ENCODE data around the gene MAN2B1.
"Not testable (repeated sequence)": the region's sequence is repeated elsewhere in the genome, so short reads cannot be mapped to it uniquely, and the experiment has no call there.

MAN2B1 gene

DNA sequence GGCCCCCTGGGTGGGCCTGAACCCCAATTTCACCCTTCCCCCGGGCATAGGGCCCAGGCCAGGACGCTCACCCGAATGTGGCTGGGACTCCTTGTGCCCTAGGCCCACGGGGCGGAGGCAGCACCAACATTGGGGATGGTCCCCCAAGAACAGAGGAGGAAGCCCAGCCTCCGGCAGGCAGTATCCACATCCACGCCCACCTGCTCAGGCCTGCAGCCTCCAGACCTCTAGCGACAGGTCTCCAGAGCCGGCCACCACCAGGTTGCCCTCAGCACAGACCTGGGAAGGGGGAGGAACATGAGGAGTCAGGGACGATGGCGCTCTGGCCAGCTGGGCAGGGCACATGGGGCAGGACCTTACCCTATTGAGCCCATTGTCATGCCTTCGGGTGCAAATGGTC lies 22.5 kb upstream of the MAN2B1 start:
- DNase-seq (ENCODE audit: low spot score): no peak

DNA sequence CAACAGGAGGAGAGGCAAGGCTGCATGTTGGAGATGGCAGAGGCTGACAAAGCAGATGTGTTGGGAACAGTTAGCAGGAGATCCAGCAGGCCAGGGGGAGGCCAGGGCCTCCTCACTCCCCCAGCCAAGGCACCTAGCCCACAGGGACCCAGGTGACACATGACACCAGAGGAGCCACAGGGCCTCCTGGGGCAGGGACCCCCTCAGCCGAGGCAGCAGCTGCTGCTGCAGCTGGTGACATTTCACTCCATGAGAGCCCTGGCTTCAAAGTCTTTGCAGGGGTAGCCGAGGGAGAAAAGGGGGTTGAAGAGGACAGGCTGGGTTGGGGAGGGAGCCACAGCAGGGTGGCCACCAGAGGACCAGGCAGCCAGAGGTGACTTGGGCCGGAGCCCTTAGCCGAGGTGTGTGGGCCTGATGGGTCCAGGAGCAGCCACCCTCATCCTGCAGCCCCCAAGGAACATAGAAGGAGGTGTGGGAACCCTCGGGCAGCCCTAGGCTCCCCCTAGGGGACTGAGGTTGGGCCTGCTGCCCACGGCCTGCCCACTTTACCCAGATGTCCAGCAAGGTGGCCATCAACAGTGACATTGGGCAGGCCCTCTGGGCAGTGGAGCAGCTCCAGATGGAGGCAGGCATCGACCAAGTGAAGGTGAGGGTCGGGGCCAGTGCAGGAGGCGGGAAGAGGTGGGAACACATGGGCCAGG lies 21.1 kb upstream of the MAN2B1 start, which contains the start of gene GNG14:
Gene GNG14 (plus strand): TSS at position 503 of the 701 bp plus-strand sequence. CDS start 51 bp downstream, at position 554.
- no peak for DNase-seq (ENCODE audit: low spot score)

DNA sequence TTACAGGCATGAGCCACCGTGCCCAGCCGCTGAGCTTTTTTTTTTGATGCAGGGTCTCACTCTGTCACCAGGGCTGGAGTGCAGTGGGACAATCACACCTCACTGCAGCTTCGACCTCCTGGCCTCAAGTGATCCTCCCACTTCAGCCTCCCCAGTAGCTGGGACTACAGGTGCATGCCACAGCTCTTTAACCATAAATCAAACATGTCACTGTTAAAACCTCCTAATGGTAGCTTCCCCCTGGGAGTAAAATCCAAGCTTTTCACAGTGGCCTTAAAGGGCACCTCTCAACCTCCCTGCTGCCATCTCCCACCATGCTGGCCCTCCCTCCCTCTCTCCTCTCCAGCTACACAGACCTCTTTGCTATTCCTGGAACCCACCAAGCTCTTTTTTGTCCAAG lies 19.3 kb upstream of the MAN2B1 start:
- DNase-seq (ENCODE audit: low spot score): no peak

DNA sequence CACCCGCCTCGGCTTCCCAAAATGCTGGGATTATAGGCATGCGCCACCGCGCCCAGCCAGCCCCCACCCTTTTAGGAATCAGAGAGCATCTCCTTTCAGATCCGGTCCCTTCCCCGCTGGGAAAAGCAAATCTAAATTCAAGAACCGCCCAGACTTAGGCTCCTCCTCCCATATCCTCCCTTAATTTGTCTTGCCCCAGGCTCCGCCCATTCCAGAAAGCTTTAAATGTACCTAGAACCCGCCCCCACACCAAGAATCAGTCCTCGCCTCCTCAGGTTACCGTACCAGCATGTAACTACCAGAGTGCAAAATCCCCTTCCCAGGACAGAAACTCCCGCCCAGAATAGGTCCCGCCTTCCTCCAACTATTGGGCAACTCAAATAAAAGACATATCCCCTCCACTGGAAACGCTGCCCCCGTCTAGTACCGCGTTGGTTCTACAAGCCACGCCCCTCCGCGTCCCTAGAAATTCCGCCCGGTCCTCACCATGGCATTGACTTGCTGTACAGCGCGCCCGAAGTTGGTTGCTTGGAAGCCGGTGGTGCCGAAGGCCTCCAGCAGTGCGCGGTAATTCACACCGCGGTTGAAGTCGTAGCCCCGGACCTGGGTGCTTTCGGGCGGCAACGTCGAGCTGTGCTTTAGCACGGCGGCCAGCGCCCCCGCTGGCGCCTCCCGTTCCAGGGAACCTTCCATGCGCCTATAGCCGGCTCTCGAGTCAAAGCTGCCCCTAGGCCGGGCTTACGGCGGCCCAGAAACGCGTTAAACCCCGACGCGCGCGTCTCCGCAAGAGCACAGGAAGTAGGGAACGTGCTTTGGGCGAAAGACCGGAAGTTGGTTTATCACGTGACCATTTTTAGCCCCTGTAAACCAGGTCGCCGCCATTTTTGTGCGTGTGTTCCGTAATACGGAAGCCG lies 14.8 kb upstream of the MAN2B1 start, which contains the start of gene DHPS:
Gene DHPS (minus strand): TSS at position 807 of the 914 bp plus-strand sequence. CDS start 114 bp downstream, at position 693.
- DNase-seq (ENCODE audit: low spot score): peak; percentile 94

DNA sequence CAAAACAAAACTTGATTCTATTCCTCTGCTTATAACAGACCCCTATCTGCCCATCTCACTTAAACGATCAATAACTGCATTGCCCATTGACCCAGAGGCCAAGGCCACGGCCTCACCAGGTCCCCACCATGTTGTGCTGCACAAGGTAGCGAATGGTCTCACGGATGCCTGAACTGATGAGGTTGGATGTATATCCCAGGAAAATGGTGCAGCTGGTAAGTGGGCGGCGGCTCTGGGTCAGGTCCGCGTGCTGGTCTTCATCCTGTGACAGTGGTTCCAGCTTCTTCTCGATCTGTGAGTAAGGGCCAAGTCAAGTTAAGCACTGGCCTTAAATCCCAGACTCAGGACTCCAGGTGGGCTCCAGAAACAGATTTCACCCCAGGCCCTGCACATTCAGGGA lies 13.5 kb upstream of the MAN2B1 start:
- DNase-seq (ENCODE audit: low spot score): no peak

DNA sequence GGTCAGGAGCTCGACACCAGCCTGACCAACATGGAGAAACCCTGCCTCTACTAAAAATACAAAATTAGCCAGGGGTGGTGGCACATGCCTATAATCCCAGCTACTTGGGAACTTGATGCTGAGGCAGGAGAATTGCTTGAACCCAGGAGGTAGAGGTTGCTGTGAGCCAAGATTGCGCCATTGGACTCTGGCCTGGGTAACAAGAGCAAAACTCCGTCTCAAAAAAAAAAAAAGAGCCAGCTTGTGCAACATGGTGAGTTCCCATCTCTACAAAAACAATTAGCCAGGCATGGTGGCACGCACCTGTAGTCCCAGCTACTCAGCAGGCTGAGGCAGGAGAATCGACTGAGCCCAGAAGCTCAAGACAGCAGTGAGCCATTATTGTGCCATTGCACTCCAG lies 11.5 kb upstream of the MAN2B1 start:
- not testable (repeated sequence) for DNase-seq (ENCODE audit: low spot score)

DNA sequence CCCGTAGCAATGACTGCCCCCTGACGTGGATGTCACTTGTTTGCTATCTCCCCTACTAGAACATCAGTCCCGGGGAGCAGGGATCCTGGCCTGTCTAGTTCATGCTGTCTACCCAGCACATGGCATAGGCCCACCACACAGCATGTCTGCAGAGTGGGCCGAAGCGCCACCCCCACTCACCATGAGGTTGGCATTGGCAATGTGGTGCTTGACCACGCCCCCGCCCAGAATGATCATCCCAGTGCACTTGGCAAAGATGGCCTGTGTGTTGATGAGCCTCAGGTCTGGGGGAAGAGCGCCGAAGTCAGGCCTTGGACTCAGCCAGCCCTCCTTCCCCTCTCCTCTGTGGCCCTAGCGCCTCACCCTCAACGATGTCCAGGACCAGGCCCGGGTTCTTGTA lies 10.4 kb upstream of the MAN2B1 start:
- DNase-seq (ENCODE audit: low spot score): no peak

DNA sequence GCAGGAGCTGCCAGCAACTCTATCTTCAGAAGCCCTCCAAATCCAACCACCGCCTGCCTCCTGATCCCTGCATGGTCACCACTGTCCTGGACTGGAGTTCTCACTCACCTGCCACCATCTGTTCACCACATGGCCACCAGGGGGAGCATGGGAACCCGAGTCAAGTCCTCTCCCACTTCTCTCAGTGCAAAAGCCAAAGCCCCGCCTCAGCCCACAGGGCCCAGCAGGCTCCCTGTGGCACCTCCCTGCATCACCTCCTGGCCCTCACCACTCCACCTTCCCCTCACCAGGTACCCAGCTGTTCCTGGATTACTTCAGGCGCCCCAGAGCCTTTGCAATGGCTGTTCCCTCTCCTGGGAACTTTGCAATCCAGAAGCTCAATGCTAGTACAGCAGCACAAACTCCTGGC lies 9.8 kb upstream of the MAN2B1 start:
- peak; percentile 85 for DNase-seq (ENCODE audit: low spot score)

DNA sequence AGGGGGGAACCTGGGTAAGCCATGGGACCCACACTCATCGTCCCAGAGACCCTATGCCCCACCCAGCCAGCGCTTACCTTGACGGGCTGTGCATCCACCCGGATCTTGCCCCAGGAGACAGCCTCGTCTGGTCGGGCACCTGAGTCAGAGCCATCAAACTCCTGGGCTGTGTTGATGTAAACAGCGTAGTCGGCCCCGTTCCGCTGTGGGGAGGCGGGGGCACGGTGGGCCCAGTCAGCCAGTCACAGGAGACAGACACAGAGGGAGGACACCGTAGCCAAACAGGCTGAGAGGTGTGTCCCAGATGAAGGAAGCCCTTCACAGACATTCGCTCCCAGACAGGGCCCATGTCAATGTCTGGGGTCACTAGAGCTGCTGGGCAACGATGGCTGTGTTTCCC lies 9.4 kb upstream of the MAN2B1 start:
- DNase-seq (ENCODE audit: low spot score): no peak

DNA sequence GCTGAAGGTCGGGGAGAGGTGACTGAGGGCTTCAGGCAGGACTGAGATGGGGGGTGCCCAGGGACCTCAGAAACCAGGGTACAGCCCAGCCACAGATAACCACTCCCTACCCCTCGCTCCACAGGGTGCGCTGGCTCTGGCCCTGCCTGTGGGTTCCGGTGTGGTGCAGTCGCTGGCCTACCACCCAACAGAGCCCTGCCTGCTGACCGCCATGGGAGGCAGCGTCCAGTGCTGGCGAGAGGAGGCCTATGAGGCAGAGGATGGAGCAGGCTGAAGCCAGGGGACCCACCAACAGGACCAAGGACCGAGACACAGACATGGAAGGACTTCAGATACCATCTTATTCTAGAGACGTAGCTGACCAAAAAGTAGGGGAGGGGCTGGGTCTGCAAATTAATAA lies 8.9 kb upstream of the MAN2B1 start:
- no peak for DNase-seq (ENCODE audit: low spot score)

DNA sequence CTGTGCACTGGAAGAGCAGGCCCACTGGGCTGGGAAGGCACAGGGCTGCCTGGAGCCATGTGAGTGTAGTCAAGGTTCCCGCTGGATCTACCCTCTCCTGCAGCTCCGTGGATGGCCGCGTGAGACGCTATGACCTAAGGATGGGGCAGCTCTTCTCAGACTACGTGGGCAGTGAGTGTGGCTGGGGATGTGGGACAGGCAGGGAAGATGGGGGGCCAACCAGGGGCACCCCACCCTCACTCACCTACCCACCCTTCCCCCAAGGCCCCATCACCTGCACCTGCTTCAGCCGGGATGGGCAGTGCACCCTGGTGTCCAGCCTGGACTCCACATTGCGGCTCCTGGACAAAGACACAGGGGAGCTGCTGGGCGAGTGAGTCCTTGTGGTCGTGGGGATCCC lies 6.2 kb upstream of the MAN2B1 start:
- no peak for DNase-seq (ENCODE audit: low spot score)

DNA sequence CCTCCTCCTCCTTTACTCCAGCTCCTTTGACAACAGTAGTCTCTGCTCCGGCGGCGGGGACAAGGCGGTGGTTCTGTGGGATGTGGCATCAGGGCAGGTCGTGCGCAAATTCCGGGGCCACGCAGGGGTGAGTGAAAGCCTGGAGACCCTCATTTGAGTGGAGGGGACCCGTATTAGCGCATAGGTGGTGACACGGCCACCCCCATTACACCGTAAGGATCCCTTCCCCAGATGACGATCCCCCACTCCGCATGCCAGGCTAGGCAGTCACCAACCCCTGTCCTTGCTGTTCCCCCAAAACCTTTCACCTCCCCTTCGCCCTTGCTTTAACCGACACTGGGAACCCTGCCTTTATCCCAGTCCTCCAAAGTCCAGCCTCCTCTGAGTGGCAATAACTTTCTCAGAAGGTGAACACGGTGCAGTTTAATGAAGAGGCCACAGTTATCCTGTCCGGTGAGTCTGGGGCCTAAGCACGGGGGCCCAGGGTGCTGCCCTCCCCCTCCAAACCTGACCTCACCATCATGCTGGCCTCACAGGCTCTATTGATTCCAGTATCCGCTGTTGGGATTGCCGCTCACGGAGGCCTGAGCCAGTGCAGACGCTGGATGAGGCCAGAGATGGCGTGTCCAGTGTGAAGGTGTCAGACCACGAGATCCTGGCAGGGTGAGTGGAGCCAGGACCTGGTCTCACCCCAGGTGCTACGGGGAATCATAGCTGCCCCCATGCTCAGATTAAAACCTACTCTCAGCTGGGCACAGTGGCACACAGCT lies 3.8 kb upstream of the MAN2B1 start:
- DNase-seq (ENCODE audit: low spot score): no peak

DNA sequence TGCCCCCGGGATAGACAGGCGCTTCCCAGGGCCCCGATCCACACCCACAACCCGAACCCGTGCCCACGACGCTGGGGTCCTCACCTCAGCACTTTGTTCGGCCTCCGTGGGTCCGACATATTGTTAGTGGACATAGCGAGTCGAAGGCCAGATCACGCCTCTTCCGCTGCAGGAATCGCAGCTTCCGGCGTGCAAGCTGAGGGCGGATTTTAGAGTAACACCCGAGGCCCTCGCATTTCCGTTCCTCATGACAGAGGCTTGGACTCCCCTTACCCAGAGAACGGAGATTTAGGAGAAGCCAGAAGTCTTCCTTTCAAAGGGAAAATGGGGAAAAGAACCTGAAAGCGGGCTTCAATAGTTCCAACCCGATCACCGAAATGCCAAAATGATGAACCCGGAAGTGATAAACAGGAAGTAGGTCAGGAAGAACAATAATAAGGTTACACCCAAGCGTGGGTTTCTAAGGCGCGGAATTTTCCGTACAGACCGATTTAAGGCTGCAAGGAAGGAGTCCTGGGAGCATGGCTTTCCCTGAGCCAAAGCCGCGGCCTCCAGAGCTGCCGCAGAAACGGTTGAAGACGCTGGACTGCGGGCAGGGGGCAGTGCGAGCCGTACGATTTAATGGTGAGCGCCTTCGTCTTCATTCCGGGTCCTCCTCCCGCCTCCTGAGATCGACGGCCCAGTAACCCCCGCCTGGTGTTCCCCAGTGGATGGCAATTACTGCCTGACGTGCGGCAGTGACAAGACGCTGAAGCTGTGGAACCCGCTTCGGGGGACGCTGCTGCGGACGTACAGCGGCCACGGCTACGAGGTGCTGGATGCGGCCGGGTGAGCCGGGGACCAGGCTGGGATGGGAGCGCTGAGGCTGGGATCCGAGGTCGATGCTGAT lies 3.0 kb upstream of the MAN2B1 start:
- peak; percentile 86 for DNase-seq (ENCODE audit: low spot score)

DNA sequence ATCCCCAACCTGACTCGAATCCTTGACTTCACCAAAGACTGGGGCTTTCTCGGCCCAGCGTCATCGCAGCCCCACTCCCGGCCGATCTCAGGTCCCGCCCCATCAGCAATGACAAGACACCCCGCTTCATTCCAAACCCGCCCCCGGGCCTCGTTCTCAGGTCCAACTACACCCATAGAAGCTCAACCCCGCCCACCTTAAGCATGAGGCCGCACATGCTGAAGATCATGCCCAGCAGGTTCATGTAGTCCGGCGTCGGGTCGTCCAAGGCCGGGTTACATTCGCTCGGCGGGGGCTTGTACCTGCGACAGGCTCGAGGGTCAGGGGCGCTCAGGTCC lies 2.4 kb upstream of the MAN2B1 start:
- peak; percentile 68 for DNase-seq (ENCODE audit: low spot score)

DNA sequence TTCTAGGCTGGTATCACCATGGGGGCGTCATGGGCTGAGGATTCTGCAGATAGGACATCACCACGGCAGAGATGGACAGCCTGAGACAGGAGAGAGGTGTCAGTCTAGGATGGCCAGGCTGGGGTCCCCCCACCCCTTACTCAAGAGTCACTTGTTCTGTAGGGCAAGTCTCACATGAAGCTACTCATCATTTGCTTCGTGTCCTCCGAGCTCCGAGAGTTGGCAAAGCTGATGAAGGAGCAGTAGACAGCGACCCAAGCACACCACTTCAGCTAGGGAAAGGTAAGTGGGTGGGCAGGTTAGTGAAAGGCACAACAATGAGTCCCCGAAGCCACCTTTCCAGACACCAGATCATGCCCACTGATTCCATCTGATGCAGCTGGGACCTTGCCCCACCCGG lies 1.8 kb upstream of the MAN2B1 start:
- DNase-seq (ENCODE audit: low spot score): no peak

DNA sequence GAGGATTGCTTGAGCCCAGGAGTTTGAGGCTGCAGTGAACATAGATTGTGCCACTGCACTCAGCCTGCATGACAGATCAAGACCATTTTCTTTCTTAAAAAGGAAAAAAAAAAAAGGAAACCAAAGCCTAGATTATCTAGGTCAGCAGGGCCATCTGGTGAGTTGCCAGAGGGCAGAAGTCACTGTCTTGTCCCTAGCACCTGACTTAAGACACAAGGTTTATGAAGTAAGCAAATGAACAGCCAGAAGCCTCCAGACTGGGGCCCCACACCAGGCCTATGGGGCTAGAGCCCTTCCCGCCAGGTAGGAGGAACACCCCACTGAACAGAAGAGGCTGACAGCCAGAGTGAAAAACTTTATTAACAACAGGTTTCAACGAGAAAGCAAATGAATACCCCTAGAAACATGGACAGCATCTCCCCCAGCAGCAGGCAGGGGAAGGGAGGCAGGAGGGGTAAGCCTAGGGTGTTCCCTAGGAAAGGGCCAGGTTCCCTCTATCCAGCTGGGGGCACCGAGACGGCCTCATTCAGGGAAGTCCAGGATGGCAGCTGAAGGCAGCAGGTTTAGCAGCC lies 1.3 kb upstream of the MAN2B1 start:
- no peak for DNase-seq (ENCODE audit: low spot score)

DNA sequence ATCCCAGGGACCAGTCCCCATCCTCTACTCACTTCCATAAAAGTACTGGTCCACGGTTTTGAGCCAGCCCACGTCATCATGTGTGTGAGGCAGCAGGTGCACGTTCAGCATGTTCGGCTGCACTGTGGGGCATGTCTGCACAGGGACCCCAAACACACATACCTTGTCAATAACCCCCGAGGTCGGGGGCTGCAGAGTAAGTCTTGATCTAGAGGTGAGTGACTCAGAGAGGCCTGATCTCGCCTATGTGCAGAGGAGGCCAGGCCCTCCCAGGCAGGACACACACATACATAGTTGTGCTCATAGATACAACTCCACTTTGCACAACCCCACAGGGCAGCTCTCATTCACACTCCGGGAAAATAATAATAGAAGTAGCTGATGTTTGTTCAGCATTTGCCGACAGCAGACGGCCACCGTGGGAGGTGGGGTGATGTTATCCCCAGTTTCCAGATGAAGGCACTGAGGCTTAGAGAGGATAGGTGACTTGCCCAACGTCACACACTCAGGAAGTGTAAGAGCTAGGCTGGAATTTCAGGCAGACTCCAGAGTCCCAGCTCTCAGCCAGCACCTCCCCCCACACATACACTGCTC lies 774 bp downstream of the MAN2B1 start:
- DNase-seq (ENCODE audit: low spot score): no peak

DNA sequence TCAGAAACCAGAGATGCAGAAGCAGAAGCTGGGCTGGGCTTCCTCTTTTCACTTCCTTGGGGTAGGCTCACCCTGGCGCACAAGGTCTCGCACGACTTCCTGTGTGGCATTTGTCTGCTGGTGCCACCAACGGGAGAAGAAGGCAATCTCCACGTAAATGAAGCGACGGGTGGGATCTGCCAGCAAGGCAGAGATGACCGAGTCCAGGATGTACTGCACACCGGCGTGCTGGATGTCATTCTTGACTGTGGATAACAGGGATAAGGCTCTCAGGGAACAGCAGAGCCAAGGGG lies 1.3 kb downstream of the MAN2B1 start:
- DNase-seq (ENCODE audit: low spot score): no peak

DNA sequence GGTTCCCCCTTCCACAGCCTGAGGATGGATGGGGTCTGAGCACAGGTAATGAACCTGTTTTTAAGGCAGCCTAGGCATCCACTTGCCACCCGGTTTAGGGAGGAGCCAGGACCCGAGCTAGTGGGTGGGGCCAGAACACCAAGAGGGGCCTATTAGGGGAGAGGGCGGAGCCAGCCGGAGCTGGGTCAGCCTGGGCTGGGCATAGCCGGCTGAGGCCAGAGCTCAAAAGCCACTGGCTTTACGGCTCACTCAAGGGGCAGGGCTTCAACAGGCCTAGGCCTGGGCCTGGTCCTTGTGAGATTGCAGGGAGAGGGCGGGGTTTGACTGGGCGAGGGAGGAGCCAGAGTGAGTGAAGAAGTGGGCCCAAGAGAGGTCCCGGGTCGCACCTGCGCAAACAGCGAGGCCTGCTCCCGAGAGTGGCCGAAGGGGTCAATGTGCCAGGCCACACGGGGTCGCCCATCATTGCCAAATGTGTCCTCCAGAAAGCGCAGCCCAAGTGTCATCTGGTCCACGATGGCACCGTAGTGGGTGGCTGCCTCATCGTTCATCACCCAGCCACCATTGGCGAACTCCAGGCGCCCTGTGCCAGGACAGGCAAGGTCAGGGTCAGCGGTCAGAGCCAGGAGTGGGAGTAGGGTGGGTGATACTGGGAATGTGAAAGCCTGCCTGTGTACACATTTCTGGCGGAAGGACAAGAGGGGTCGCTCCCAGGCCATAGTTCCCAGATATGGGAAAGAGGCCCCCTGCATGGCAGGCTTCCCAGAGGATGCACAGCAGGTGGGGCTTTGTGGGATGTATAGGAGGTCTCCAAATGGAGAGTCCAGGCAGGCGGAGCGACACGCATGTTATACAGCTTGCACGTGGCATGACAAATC lies 1.9 kb downstream of the MAN2B1 start:
- peak; percentile 45 for DNase-seq (ENCODE audit: low spot score)

DNA sequence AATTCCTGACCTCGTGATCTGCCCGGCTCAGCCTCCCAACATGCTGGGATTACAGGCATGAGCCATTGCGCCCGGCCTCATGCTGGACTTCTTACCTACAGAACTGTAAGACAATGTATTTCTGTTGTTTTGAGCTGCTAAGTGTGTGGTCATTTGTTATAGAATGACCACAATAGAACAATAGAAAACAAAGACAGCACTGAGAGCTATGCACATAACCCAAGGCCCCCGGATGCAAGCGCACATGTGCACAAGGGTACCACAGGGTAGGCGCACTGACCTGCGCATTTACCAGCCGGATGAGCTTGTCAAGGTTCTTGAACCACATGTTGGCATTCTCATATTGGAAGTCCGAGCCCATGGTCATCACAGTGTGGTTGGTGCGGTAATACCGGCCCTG lies 5.6 kb downstream of the MAN2B1 start:
- DNase-seq (ENCODE audit: low spot score): no peak

All from AG08396 (cell line).